HK-2 (cell line): ENCODE measurements around the gene CUBN.

Experiments
- DNase-seq: peaks from one replicate; pipeline ENCODE4 v3.0.0-alpha.2; 2018; ENCODE audit not compliant: unreplicated experiment

Gene CUBN

DNA sequence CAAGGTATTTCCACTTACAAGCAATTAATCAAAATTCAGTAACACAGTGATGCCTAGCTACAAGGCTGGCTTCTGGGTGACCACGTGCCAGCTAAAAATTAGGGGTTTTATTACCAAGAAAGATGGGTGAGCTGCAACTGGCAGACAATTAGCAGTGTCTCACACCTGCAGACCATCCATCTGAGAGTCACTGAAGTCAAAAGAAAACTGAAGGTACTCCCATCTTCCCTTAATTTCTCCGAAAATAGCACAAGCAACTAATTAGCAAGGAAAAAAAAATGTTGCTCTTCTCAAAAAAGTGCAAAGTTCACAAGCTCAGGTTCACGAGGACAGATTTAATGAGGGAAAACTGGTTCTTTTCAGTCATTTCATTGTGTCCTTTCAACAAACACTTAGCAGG is 340.8 kb downstream of the CUBN start:
- DNase-seq: no peak

DNA sequence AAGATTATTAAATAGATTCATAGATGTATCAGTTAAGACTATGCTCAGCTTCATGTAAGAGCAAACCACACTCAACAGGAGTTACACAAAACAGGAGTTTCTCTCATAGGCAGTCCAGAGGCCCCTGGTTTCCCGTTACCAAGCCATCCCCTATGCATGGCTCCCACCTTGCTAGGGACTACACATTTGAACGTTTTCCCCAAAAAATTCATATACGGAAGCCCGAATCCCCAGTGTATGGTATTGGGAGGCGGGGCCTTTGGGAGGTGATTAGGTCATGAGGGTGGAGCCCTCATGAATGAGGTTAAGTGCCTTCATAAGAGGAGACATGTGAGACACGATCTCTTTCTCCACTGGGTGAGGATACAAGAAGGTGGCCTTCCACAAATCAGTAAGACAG is 341.5 kb downstream of the CUBN start:
- DNase-seq: no peak

- no peak for DNase-seq
Measured at GRCh38 chr10:16787361-16787791, 342.2 kb downstream of the CUBN start.

DNA sequence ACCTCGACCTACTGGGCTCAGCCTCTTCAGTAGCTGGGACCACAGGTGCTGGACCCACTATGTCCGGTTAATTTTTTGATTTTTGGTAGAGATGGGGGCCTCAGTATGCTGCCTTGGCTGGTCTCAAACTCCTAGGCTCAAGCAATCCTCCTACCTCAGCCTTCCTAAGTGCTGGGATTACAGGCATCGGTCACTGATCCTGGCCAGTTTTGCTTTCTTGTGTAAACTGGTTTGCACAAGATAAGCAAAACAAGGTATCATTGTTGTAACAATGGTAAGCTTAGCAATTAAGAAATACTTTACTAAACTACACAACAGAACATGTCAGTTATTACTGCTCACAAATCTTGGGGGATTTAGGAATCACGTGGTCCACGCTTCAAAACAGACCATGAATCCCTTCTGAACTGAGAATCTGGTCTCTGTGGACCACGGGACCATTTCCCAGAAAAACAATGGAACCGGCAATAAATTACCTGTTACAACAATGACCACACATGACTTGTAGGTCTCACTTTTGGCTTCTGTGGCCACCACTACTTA is 349.2 kb downstream of the CUBN start:
- no peak for DNase-seq

- no peak for DNase-seq
Measured at GRCh38 chr10:16779384-16779915, 350.2 kb downstream of the CUBN start.

- DNase-seq: peak; percentile 0
Measured at GRCh38 chr10:16777473-16778370, 351.9 kb downstream of the CUBN start.

- no peak for DNase-seq
Measured at GRCh38 chr10:16776896-16777295, 352.7 kb downstream of the CUBN start.
